HG02642 (cell line): ENCODE results near the gene MS4A4E.
"Not testable (repeated sequence)": the region's sequence is repeated elsewhere in the genome, so short reads cannot be mapped to it uniquely, and the experiment has no call there.

Experiments used
- ATAC-seq: cut with Tn5 transposase; IDR thresholded peaks from one replicate; pipeline ENCODE4 v1.9.1; 2021; ENCODE audit warnings: mild to moderate bottlenecking; ENCODE audit not compliant: unreplicated experiment, poor library complexity

The MS4A4E gene

GRCh38 chr11:60182541-60183330 lies 60.2 kb downstream of the MS4A4E start, which contains the start of gene MS4A6A:
Gene MS4A6A, minus strand, starts transcription at chr11:60183083. Its CDS starts 1,356 bp downstream, at chr11:60181727.
- ATAC-seq, result no peak

- ATAC-seq, result peak; percentile 61
These were observed 67.1 kb downstream of the MS4A4E start for GRCh38 chr11:60175860-60176275.

- no peak for ATAC-seq
These were observed 70.9 kb downstream of the MS4A4E start for GRCh38 chr11:60172011-60172410.

GRCh38 chr11:60170566-60170965 lies 72.4 kb downstream of the MS4A4E start:
- ATAC-seq, result no peak

GRCh38 chr11:60169264-60169915 lies 73.5 kb downstream of the MS4A4E start:
- no peak for ATAC-seq

GRCh38 chr11:60168306-60168705 lies 74.6 kb downstream of the MS4A4E start:
- no peak for ATAC-seq

GRCh38 chr11:60165951-60166350 lies 77.0 kb downstream of the MS4A4E start:
- no peak for ATAC-seq

GRCh38 chr11:60165538-60165937 lies 77.4 kb downstream of the MS4A4E start:
- ATAC-seq, result no peak

GRCh38 chr11:60164550-60165075 lies 78.3 kb downstream of the MS4A4E start:
- no peak for ATAC-seq

- ATAC-seq, result no peak
These were observed 81.2 kb downstream of the MS4A4E start for GRCh38 chr11:60161766-60162165.

- no peak for ATAC-seq
These were observed 81.8 kb downstream of the MS4A4E start for GRCh38 chr11:60161107-60161506.

- no peak for ATAC-seq
These were observed 83.1 kb downstream of the MS4A4E start for GRCh38 chr11:60159868-60160267.

- no peak for ATAC-seq
These were observed 83.7 kb downstream of the MS4A4E start for GRCh38 chr11:60159284-60159683.

- no peak for ATAC-seq
These were observed 84.3 kb downstream of the MS4A4E start for GRCh38 chr11:60158636-60159035.

GRCh38 chr11:60155931-60156330 lies 87.0 kb downstream of the MS4A4E start:
- no peak for ATAC-seq

- ATAC-seq, result not testable (repeated sequence)
These were observed 90.2 kb downstream of the MS4A4E start for GRCh38 chr11:60152727-60153126.

GRCh38 chr11:60150279-60150678 lies 92.7 kb downstream of the MS4A4E start:
- no peak for ATAC-seq
